Right cardiac atrium (tissue), 5 donors: ENCODE results near the gene FEM1B. TPM values are rescaled to one million over a fixed set of nuclear protein-coding genes. Genes with fewer than 3 reads are reported as not detected.

ENCODE experiments used
- ATAC-seq, 2 donors: fragments of 200-7000 bp; cut with Tn5 transposase; one replicate each; pipeline versions ENCODE4 v1.8.0 to v1.9.1; 2020; ENCODE audit warnings: moderate library complexity in 2 of 2, mild to moderate bottlenecking in 1 of 2
- DNase-seq, 3 donors: peaks; one replicate each; pipeline ENCODE4 v3.0.0-alpha.2; 2020
- H3K27ac ChIP-seq: one replicate; pipeline ENCODE4 v1.5.1; 2013; ENCODE audit warnings: mild to moderate bottlenecking, low read length, control low read depth, moderate library complexity
- H3K27me3 ChIP-seq: one replicate; pipeline ENCODE4 v1.6.1; 2013; ENCODE audit not compliant: control insufficient read depth, insufficient read depth
- H3K4me1 ChIP-seq: one replicate; pipeline ENCODE4 v1.6.1; 2013; ENCODE audit warnings: low read length; ENCODE audit not compliant: control insufficient read depth, insufficient read depth
- H3K4me3 ChIP-seq: one replicate; pipeline ENCODE4 v1.5.1; 2013; ENCODE audit warnings: low read length, control low read depth
- H3K9me3 ChIP-seq: one replicate; pipeline ENCODE4 v1.6.1; 2013; ENCODE audit warnings: low read length; ENCODE audit not compliant: control insufficient read depth
- WGBS: extraction: QIAGEN DNeasy Blood & Tissue Kit; methylation state at CpG from one replicate; pipeline ENCODE4 v1.1.7; 2013; 5-methylcytosine and 5-hydroxymethylcytosine counted together
- intact Hi-C, 4 donors: fragments of 100-400 bp; cut with DNase I; formaldehyde crosslinking; loops; one replicate each; pipeline versions ENCODE4 v1.11.0 to v1.14.0; 2022 to 2023
- polyA plus RNA-seq: library from polyadenylated mRNA; stranded (reverse); fragments of 200-250 nt; gene quantifications from one replicate; pipeline ENCODE4 v1.2.3, GENCODE V29; 2013
- total RNA-seq, 4 donors: library from RNA; stranded (reverse); fragmentation: NEBNext Ultra II Directional; extraction: Animal tissue kit (Norgen Biotek cat#: 25700); gene quantifications; one replicate each; pipeline ENCODE4 v1.2.1, GENCODE V29; 2021
- donor health status: healthy with polysubstance abuse.
- donor health status: DM: no; HTN: yes; CAD: no.
- donor health status: DM: no; HTN: no; CAD: no.
- donor health status: DM: no; HTN: yes; CAD: no; lungs with severe emphysema.
- donor health status: DM: yes; HTN: yes; CAD: no.

Gene FEM1B
- total and polyA plus RNA-seq, 5 donors: 13.8 to 86.9 (median 56.9) TPM

- H3K4me3 ChIP-seq: no peak overlapping the region
- intact Hi-C loops: no loop called here
- H3K4me1 ChIP-seq: peaks cover 13% of the 10 kb centered on the region
- DNase-seq (no peak), ATAC-seq (no peak)
- no peaks in the 10 kb centered on the region for H3K9me3 ChIP-seq
- H3K27ac ChIP-seq: peak overlapping the region; percentile 58
- H3K27me3 ChIP-seq: no peaks in the 10 kb centered on the region
- WGBS: 65% methylated on average over 5 of the region's 5 CpGs
Measured at GRCh38 chr15:68286256-68286655, 8.7 kb downstream of the FEM1B start.

GRCh38 chr15:68289057-68289456, 11.5 kb downstream of the FEM1B start:
- WGBS: 79% methylated on average over 2 of the region's 2 CpGs
- ATAC-seq (no peak), DNase-seq (no peak)
- H3K9me3 ChIP-seq: no peaks in the 10 kb centered on the region
- peaks cover 13% of the 10 kb centered on the region for H3K4me1 ChIP-seq
- no peak overlapping the region for H3K27ac ChIP-seq
- no peaks in the 10 kb centered on the region for H3K27me3 ChIP-seq
- no peak overlapping the region for H3K4me3 ChIP-seq
- intact Hi-C loops: no loop called here

- DNase-seq (no peak), ATAC-seq (peak in 1 of 2 donors; percentile 25)
- Histone ChIP-seq H3K27ac (no peak overlapping the region), H3K9me3 (no peaks in the 10 kb centered on the region), H3K4me3 (no peak overlapping the region), H3K4me1 (peaks cover 10% of the 10 kb centered on the region), H3K27me3 (no peaks in the 10 kb centered on the region)
- intact Hi-C loops: no loop called here
- 78% methylated on average over 14 of the region's 14 CpGs for WGBS
Measured at GRCh38 chr15:68289621-68290352, 12.2 kb downstream of the FEM1B start.

GRCh38 chr15:68290715-68291114, 13.2 kb downstream of the FEM1B start:
- no peaks in the 10 kb centered on the region for H3K27me3 ChIP-seq
- H3K4me1 ChIP-seq: peaks cover 9% of the 10 kb centered on the region
- DNase-seq (no peak), ATAC-seq (no peak)
- H3K4me3 ChIP-seq: no peak overlapping the region
- 78% methylated on average over 8 of the region's 8 CpGs for WGBS
- no peaks in the 10 kb centered on the region for H3K9me3 ChIP-seq
- intact Hi-C loops: no loop called here
- peak overlapping the region; percentile 37 for H3K27ac ChIP-seq

- ATAC-seq (no peak), DNase-seq (no peak)
- H3K27me3 ChIP-seq: no peaks in the 10 kb centered on the region
- no peaks in the 10 kb centered on the region for H3K9me3 ChIP-seq
- no peak overlapping the region for H3K27ac ChIP-seq
- H3K4me1 ChIP-seq: peaks cover 6% of the 10 kb centered on the region
- H3K4me3 ChIP-seq: no peak overlapping the region
- intact Hi-C loops: no loop called here
Measured at GRCh38 chr15:68292157-68292781, 14.7 kb downstream of the FEM1B start.

GRCh38 chr15:68292967-68293366, 15.4 kb downstream of the FEM1B start:
- intact Hi-C loops: no loop called here
- Histone ChIP-seq H3K27me3 (no peaks in the 10 kb centered on the region), H3K4me3 (no peak overlapping the region), H3K4me1 (peaks cover 6% of the 10 kb centered on the region), H3K27ac (no peak overlapping the region), H3K9me3 (no peaks in the 10 kb centered on the region)
- DNase-seq: no peak
- no peak for ATAC-seq

GRCh38 chr15:68295014-68295805, 17.7 kb downstream of the FEM1B start:
- Histone ChIP-seq H3K4me1 (peaks cover under 1% of the 10 kb centered on the region), H3K4me3 (no peak overlapping the region), H3K9me3 (no peaks in the 10 kb centered on the region), H3K27ac (no peak overlapping the region), H3K27me3 (no peaks in the 10 kb centered on the region)
- intact Hi-C loops: no loop called here
- ATAC-seq (no peak), DNase-seq (no peak)
- WGBS: 39% methylated on average over 4 of the region's 4 CpGs

GRCh38 chr15:68298336-68298735, 20.8 kb downstream of the FEM1B start:
- Histone ChIP-seq H3K27ac (no peak overlapping the region), H3K27me3 (no peaks in the 10 kb centered on the region), H3K4me3 (no peak overlapping the region), H3K9me3 (no peaks in the 10 kb centered on the region), H3K4me1 (no peaks in the 10 kb centered on the region)
- WGBS: 95% methylated on average over 3 of the region's 3 CpGs
- no peak for ATAC-seq
- no peak for DNase-seq
- intact Hi-C loops: no loop called here

- DNase-seq (no peak), ATAC-seq (peak; percentile 35 to 66)
- no peaks in the 10 kb centered on the region for H3K9me3 ChIP-seq
- no peaks in the 10 kb centered on the region for H3K4me1 ChIP-seq
- H3K4me3 ChIP-seq: peak overlapping the region; percentile 43
- H3K27me3 ChIP-seq: no peaks in the 10 kb centered on the region
- intact Hi-C loops: no loop called here
- 36% methylated on average over 6 of the region's 6 CpGs for WGBS
- peak overlapping the region; percentile 6 for H3K27ac ChIP-seq
Measured at GRCh38 chr15:68298882-68299381, 21.4 kb downstream of the FEM1B start.

- Histone ChIP-seq H3K27ac (peak overlapping the region; percentile 19), H3K4me1 (no peaks in the 10 kb centered on the region), H3K27me3 (no peaks in the 10 kb centered on the region), H3K9me3 (no peaks in the 10 kb centered on the region), H3K4me3 (peak overlapping the region; percentile 43)
- DNase-seq (peak in 1 of 3 donors; percentile 15), ATAC-seq (peak in 1 of 2 donors; percentile 15)
- intact Hi-C loops: no loop called here
- WGBS: 56% methylated on average over 5 of the region's 5 CpGs
Measured at GRCh38 chr15:68299436-68299835, 21.9 kb downstream of the FEM1B start.
